GM19468 (cell line): ENCODE results near the gene TBC1D4.

Source experiments
- ATAC-seq: cut with Tn5 transposase; IDR thresholded peaks from one replicate; pipeline ENCODE4 v1.9.1; 2021; ENCODE audit warnings: mild to moderate bottlenecking, moderate library complexity, moderate number of reproducible peaks; ENCODE audit not compliant: unreplicated experiment; ENCODE audit errors: extremely low read depth

The TBC1D4 gene, protein sequence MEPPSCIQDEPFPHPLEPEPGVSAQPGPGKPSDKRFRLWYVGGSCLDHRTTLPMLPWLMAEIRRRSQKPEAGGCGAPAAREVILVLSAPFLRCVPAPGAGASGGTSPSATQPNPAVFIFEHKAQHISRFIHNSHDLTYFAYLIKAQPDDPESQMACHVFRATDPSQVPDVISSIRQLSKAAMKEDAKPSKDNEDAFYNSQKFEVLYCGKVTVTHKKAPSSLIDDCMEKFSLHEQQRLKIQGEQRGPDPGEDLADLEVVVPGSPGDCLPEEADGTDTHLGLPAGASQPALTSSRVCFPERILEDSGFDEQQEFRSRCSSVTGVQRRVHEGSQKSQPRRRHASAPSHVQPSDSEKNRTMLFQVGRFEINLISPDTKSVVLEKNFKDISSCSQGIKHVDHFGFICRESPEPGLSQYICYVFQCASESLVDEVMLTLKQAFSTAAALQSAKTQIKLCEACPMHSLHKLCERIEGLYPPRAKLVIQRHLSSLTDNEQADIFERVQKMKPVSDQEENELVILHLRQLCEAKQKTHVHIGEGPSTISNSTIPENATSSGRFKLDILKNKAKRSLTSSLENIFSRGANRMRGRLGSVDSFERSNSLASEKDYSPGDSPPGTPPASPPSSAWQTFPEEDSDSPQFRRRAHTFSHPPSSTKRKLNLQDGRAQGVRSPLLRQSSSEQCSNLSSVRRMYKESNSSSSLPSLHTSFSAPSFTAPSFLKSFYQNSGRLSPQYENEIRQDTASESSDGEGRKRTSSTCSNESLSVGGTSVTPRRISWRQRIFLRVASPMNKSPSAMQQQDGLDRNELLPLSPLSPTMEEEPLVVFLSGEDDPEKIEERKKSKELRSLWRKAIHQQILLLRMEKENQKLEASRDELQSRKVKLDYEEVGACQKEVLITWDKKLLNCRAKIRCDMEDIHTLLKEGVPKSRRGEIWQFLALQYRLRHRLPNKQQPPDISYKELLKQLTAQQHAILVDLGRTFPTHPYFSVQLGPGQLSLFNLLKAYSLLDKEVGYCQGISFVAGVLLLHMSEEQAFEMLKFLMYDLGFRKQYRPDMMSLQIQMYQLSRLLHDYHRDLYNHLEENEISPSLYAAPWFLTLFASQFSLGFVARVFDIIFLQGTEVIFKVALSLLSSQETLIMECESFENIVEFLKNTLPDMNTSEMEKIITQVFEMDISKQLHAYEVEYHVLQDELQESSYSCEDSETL (N-terminal part only)

DNA sequence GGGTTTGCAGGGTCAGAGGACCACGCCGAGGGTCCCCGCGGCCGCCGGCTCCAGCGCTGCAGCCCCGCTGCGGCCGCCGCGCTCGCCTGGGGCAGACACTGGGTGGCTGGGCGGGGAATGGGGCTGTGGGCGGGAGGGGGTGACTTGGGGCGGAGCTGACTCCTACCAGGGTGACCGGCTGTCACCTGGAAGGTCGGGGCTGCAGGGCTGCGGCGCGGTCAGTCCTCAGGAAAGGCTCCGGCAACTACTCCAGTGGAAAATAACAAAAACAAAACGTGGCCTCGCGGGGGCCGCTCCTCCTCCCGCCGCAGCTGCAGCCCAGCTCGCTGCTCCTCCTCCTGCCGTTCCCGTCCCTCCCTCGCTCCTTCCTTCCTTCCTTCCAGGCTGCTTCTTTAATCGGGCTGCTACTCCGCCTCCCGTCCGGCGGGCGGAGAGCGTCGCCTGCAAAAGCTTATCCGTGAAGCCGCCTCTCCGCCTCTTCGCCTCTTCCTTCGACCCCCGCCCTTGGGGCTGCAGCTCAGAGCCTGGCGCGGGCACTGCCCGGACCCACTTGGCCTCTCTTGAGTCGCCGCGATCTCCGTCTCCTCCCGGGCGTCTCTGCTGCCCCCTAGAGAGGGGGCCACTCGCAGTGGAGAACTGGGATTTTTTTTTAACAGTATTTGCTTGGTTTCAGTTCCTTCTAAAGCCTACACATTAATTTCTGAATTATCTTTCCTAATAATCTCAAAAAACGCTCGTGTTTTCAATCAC, at the start of gene TBC1D4:
TBC1D4 (minus strand) TSS at position 100 of the 750 bp plus-strand sequence. CDS start 402 bp downstream, outside the sequence.
- ATAC-seq, result peak; percentile 51

- ATAC-seq, result no peak
Observed at GRCh38 chr13:75530549-75530961, 48.6 kb upstream of the TBC1D4 start.

GRCh38 chr13:75521956-75522355, 40.0 kb upstream of the TBC1D4 start:
- no peak for ATAC-seq

DNA sequence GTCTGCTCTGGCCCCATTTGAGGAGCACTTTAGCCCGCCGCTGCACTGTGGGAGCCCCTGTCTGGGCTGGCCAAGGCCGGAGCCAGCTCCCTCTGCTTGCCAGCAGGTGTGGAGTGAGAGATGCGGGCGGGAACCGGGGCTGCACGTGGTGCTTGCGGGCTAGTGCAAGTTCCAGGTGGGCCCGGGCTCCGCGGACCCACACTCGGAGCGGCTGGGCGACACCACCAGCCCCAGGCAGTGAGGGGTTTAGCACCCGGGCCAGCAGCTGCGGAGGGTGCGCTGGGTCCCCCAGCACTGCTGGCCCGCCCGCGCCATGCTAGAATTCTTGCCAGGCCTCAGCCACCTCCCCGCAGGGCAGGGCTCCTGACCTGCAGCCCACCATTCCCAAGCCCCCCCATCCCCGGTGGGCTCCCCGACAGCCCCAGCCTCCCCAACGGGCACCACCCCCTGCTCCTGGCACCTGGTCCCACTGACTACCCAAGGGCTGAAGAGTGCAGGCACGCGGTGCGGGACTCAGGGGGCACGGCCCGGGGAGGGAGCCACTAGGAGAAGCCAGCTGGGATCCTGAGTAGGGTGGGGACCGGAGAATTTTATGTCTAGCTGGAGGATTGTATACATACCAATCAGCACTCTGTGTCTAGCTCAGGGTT, 36.6 kb upstream of the TBC1D4 start:
- no peak for ATAC-seq

GRCh38 chr13:75514080-75514995, 32.4 kb upstream of the TBC1D4 start:
- no peak for ATAC-seq

DNA sequence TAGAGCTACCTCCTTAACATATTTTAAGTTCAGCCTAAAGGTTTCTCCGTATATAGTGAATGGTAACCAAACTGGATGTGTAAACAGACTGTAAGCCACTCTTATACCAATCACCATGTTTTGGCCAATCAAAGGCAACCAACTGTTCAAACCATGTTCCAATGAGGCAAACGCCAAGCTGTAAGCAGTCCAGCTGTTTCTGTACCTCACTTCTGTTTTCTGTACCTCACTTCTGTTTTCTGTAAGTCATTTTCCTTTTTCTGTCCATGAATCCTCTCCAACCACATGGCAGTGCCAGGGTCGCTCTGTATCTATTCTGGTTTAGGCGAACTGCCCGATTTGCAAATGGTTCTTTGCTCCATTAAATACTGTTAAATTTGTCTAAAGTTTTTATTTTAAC, 31.3 kb upstream of the TBC1D4 start:
- ATAC-seq, result no peak

- peak; percentile 83 for ATAC-seq
Observed at GRCh38 chr13:75512253-75512652, 30.3 kb upstream of the TBC1D4 start.

GRCh38 chr13:75511051-75511625, 29.2 kb upstream of the TBC1D4 start:
- no peak for ATAC-seq

- ATAC-seq, result no peak
Observed at GRCh38 chr13:75508002-75508548, 26.1 kb upstream of the TBC1D4 start.

GRCh38 chr13:75507027-75508001, 25.3 kb upstream of the TBC1D4 start:
- no peak for ATAC-seq

DNA sequence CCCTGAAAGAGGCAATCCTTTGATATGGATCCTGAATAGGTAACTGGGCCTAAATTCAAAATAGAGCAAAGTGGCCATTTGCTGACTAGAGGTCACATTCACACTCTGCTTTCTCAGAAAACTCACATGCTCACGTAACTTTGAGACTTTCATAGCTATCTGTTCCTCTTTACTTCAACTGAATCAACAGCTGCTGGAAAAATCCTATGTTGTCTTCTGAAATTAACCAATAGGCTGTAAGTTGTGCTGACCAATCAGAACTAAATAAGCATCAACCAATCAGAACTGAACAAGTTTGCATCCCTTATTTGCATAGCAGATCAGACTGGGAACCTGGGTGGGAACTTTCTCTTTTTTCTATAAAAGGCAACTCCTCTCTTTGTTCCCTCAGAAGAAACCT, 24.0 kb upstream of the TBC1D4 start:
- no peak for ATAC-seq

- no peak for ATAC-seq
Observed at GRCh38 chr13:75505327-75505726, 23.4 kb upstream of the TBC1D4 start.

DNA sequence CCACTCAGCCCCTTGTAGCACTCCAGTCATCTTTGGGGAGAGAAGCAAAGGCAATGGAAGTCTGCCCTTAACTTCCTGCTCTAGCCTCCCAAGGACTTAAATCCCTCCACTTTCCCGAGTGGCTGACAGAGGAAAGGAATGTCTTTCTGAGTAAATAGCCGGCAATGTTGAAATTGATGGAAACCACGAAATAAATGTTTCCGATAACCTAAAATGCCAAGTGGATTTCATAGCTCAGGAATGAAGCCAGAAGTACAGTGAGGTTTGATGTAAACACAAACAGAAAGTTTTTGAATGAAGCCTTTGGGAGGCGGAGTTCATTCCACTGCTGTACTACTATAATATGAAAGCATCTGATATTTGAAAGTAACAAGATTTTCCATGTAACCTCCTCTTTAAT, 14.0 kb upstream of the TBC1D4 start:
- ATAC-seq, result no peak

- no peak for ATAC-seq
Observed at GRCh38 chr13:75494491-75494890, 12.5 kb upstream of the TBC1D4 start.

DNA sequence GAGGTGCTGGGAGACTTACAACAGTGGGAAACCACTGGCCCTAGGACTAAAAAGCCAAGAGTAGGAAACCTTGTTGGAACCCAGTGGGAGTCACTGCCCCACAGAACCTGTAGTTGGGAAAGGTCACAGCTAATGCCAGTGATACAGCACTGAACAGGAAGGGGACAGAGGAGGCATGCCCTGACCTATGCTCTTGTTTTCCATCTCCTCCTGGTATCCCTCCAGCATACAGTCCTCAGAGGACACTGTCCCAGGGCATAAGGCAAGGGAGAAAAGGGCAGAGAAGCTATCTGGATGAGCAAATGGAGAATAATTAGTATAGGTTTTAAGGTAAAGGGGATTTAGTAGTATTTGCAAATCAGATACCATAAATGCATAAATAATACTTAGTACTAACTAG, 11.2 kb upstream of the TBC1D4 start:
- no peak for ATAC-seq

- no peak for ATAC-seq
Observed at GRCh38 chr13:75492389-75492788, 10.4 kb upstream of the TBC1D4 start.

DNA sequence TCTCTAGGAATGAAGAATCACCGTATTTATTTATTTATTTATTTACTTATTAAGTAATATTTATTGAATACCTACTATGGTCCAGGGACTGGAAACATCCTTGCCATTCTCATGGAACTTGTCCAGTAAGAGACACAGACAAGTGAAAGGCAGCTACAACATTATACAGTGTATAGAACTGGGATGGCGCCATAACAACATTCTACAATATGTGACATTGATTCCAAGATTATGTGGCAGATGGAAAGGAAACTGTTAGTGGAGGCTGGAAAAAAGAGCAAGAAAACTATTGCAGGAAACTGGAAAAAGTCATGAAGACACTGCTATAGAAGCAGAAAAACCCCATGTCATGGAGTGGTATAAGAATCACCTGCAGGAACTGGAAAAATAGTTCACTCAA, 9.4 kb upstream of the TBC1D4 start:
- no peak for ATAC-seq
